Activated B cell treated with CpG ODN at 0.5 μM for 24 hours (primary cell): ENCODE results near the gene CBLB. TPM values are rescaled to one million over a fixed set of nuclear protein-coding genes. Genes with fewer than 3 reads are reported as not detected.
A peak's percentile ranks its signal among the peaks of the same experiment; 100 is the strongest.

Experiments
- ATAC-seq: fragments of 200-7000 bp; cut with Tn5 transposase; one replicate; pipeline ENCODE4 v1.10.0; 2021; ENCODE audit warnings: low read depth, mild to moderate bottlenecking, moderate library complexity
- CTCF ChIA-PET: fragments of 350-600 bp; sonication (Branson Sonifier 250); formaldehyde crosslinking; loops from one replicate; lab custom pipeline; 2021; ENCODE audit warnings: antibody characterized with exemption; lab: Charles Lee
- POLR2A ChIA-PET: fragments of 350-600 bp; sonication (Branson Sonifier 250); formaldehyde crosslinking; loops from one replicate; lab custom pipeline; 2021; ENCODE audit warnings: antibody characterized with exemption; lab: Charles Lee
- DNase-seq: peaks from one replicate; pipeline ENCODE4 v3.0.0; 2022
- H3K27ac Mint-ChIP-seq: one replicate; pipeline ENCODE4 v1.8.0; 2020; ENCODE audit warnings: mixed read lengths
- H3K27me3 Mint-ChIP-seq: one replicate; pipeline ENCODE4 v1.8.0; 2021; ENCODE audit warnings: mixed read lengths
- H3K36me3 Mint-ChIP-seq: one replicate; pipeline ENCODE4 v1.8.0; 2021; ENCODE audit warnings: low read depth, mixed read lengths
- H3K4me1 Mint-ChIP-seq: one replicate; pipeline ENCODE4 v1.8.0; 2021; ENCODE audit warnings: mixed read lengths
- H3K4me3 Mint-ChIP-seq: one replicate; pipeline ENCODE4 v1.8.0; 2020; ENCODE audit warnings: mild to moderate bottlenecking, mixed read lengths
- H3K9me3 Mint-ChIP-seq: one replicate; pipeline ENCODE4 v1.8.0; 2020; ENCODE audit warnings: mixed read lengths
- CTCF ChIP-seq: fragments of 200-600 bp; IDR thresholded peaks from one replicate; pipeline ENCODE4 v1.8.0; 2022; ENCODE audit warnings: antibody characterized with exemption, mild to moderate bottlenecking
- intact Hi-C: fragments of 100-400 bp; cut with micrococcal nuclease; formaldehyde crosslinking; loops from one replicate; pipeline ENCODE4 v1.15.1; 2024
- total RNA-seq: library from RNA; stranded (reverse); gene quantifications from 2 replicates; pipeline ENCODE4 v1.2.3, GENCODE V29; 2022

CBLB gene
- total RNA-seq, 1 donor from 2014 or later = 78.1 TPM

GRCh38 chr3:105813710-105814109 is 55.1 kb downstream of the CBLB start:
- H3K36me3 Mint-ChIP-seq = peaks cover 19% of the 10 kb centered on the region
- intact Hi-C loops = loop anchor here (1.0 to 2.0 kb wide), 2 partner anchors 9 to 17 kb away; no protein-coding TSS in a partner anchor
- POLR2A ChIA-PET = no interaction called here
- no peak for TF ChIP-seq CTCF
- CTCF ChIA-PET = no interaction called here
- H3K27me3 Mint-ChIP-seq = no peaks in the 10 kb centered on the region
- no peak overlapping the region for H3K27ac Mint-ChIP-seq
- H3K9me3 Mint-ChIP-seq = peaks cover 2% of the 10 kb centered on the region
- ATAC-seq (no peak), DNase-seq (no peak)
- H3K4me1 Mint-ChIP-seq = peaks cover 54% of the 10 kb centered on the region
- H3K4me3 Mint-ChIP-seq = no peak overlapping the region

- POLR2A ChIA-PET = interaction anchor here (0.7 kb wide), 1 partner anchor 19 kb away, joined by 3 read pairs; no protein-coding TSS in a partner anchor
- peaks cover 16% of the 10 kb centered on the region for H3K36me3 Mint-ChIP-seq
- intact Hi-C loops = loop anchor here (2.0 kb wide), 1 partner anchor 19 kb away; no protein-coding TSS in a partner anchor
- H3K27ac Mint-ChIP-seq = peak overlapping the region; percentile 24
- H3K4me3 Mint-ChIP-seq = no peak overlapping the region
- no peak for TF ChIP-seq CTCF
- CTCF ChIA-PET = interaction anchor here (1.4 kb wide), 1 partner anchor 11 kb away, joined by 3 read pairs; no protein-coding TSS in a partner anchor
- no peak for DNase-seq
- peaks cover 2% of the 10 kb centered on the region for H3K9me3 Mint-ChIP-seq
- peaks cover 52% of the 10 kb centered on the region for H3K4me1 Mint-ChIP-seq
- H3K27me3 Mint-ChIP-seq = no peaks in the 10 kb centered on the region
- ATAC-seq = no peak
Observed at GRCh38 chr3:105812194-105812586, 56.6 kb downstream of the CBLB start.

- H3K4me3 Mint-ChIP-seq = peak overlapping the region; percentile 64
- H3K27ac Mint-ChIP-seq = peak overlapping the region; percentile 24
- CTCF ChIA-PET = interaction anchor here (1.4 kb wide), 1 partner anchor 10 kb away, joined by 3 read pairs; no protein-coding TSS in a partner anchor
- peak; percentile 45 for ATAC-seq
- peaks cover 15% of the 10 kb centered on the region for H3K36me3 Mint-ChIP-seq
- DNase-seq = no peak
- intact Hi-C loops = loop anchor here (2.0 kb wide), 1 partner anchor 19 kb away; no protein-coding TSS in a partner anchor
- POLR2A ChIA-PET = interaction anchor here (0.7 to 1.3 kb wide), 5 partner anchors 10 to 26 kb away, joined by 3 to 5 read pairs (median 4); no protein-coding TSS in a partner anchor
- peaks cover 2% of the 10 kb centered on the region for H3K9me3 Mint-ChIP-seq
- H3K27me3 Mint-ChIP-seq = no peaks in the 10 kb centered on the region
- no peak for TF ChIP-seq CTCF
- H3K4me1 Mint-ChIP-seq = peaks cover 46% of the 10 kb centered on the region
Observed at GRCh38 chr3:105811518-105812193, 57.2 kb downstream of the CBLB start.

- Mint-ChIP-seq H3K4me1 (peaks cover 45% of the 10 kb centered on the region), H3K27ac (no peak overlapping the region), H3K27me3 (no peaks in the 10 kb centered on the region), H3K36me3 (peaks cover 9% of the 10 kb centered on the region), H3K9me3 (peaks cover 3% of the 10 kb centered on the region), H3K4me3 (no peak overlapping the region)
- DNase-seq = no peak
- TF ChIP-seq CTCF = no peak
- intact Hi-C loops = no loop called here
- ATAC-seq = no peak
- CTCF ChIA-PET = no interaction called here
- POLR2A ChIA-PET = no interaction called here
Observed at GRCh38 chr3:105809208-105809888, 59.5 kb downstream of the CBLB start.

GRCh38 chr3:105807701-105808100 is 61.1 kb downstream of the CBLB start:
- no peak overlapping the region for H3K27ac Mint-ChIP-seq
- H3K4me3 Mint-ChIP-seq = no peak overlapping the region
- peaks cover 9% of the 10 kb centered on the region for H3K36me3 Mint-ChIP-seq
- CTCF ChIA-PET = no interaction called here
- POLR2A ChIA-PET = interaction anchor here (1.1 kb wide), 1 partner anchor 9 kb away, joined by 3 read pairs; no protein-coding TSS in a partner anchor
- no peaks in the 10 kb centered on the region for H3K27me3 Mint-ChIP-seq
- TF ChIP-seq CTCF = no peak
- ATAC-seq (no peak), DNase-seq (no peak)
- intact Hi-C loops = loop anchor here (1.0 kb wide), 1 partner anchor 10 kb away; no protein-coding TSS in a partner anchor
- peaks cover 3% of the 10 kb centered on the region for H3K9me3 Mint-ChIP-seq
- peaks cover 47% of the 10 kb centered on the region for H3K4me1 Mint-ChIP-seq
